ENCODE measurements around the gene IDE.

The IDE gene

GRCh38 chr10:92483539-92483938, 90.4 kb downstream of the IDE start:
- Histone ChIP-seq H3K79me2 (ENCODE audit: low read length) (no peaks in the 10 kb centered on the region), H3K4me1 (ENCODE audit: low read length) (no peaks in the 10 kb centered on the region), H3F3A (ENCODE audit: insufficient read depth, low read length) (no peaks in the 10 kb centered on the region), H3K4me2 (ENCODE audit: low read depth, low read length) (no peak overlapping the region), H3K9ac (ENCODE audit: low read length) (no peak overlapping the region), H3K9me2 (replicated peaks; ENCODE audit: insufficient read depth, low read length) (no peaks in the 10 kb centered on the region), H4K20me1 (ENCODE audit: insufficient read depth, low read length) (no peaks in the 10 kb centered on the region), H3K27ac (ENCODE audit: low read length) (no peak overlapping the region), H3K27me3 (replicated peaks; ENCODE audit: insufficient read depth, low read length) (no peaks in the 10 kb centered on the region), H3K36me3 (replicated peaks; ENCODE audit: insufficient read depth, low read length) (no peaks in the 10 kb centered on the region; the same call in 1 of the 2 replicates), H3K9me3 (replicated peaks; ENCODE audit: insufficient read depth, low read length) (no peaks in the 10 kb centered on the region), H3K4me3 (ENCODE audit: low read length) (no peak overlapping the region), H2AFZ (ENCODE audit: low read length) (no peak overlapping the region)
- no peak for DNase-seq
- TF ChIP-seq EZH2 (optimal IDR thresholded peaks at IDR 0.05; ENCODE audit: low read depth, low read length) = no peak
- TF ChIP-seq, protein P1, sequence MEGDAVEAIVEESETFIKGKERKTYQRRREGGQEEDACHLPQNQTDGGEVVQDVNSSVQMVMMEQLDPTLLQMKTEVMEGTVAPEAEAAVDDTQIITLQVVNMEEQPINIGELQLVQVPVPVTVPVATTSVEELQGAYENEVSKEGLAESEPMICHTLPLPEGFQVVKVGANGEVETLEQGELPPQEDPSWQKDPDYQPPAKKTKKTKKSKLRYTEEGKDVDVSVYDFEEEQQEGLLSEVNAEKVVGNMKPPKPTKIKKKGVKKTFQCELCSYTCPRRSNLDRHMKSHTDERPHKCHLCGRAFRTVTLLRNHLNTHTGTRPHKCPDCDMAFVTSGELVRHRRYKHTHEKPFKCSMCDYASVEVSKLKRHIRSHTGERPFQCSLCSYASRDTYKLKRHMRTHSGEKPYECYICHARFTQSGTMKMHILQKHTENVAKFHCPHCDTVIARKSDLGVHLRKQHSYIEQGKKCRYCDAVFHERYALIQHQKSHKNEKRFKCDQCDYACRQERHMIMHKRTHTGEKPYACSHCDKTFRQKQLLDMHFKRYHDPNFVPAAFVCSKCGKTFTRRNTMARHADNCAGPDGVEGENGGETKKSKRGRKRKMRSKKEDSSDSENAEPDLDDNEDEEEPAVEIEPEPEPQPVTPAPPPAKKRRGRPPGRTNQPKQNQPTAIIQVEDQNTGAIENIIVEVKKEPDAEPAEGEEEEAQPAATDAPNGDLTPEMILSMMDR (IDR thresholded peaks at IDR 0.05; ENCODE audit: low read length) = no peak

GRCh38 chr10:92480413-92480812, 93.5 kb downstream of the IDE start:
- Histone ChIP-seq H3K79me2 (ENCODE audit: low read length) (no peaks in the 10 kb centered on the region), H3K9ac (ENCODE audit: low read length) (no peak overlapping the region), H3K4me1 (ENCODE audit: low read length) (no peaks in the 10 kb centered on the region), H4K20me1 (ENCODE audit: insufficient read depth, low read length) (no peaks in the 10 kb centered on the region), H3K27me3 (replicated peaks; ENCODE audit: insufficient read depth, low read length) (no peaks in the 10 kb centered on the region), H2AFZ (ENCODE audit: low read length) (no peak overlapping the region), H3K9me2 (replicated peaks; ENCODE audit: insufficient read depth, low read length) (no peaks in the 10 kb centered on the region), H3K4me3 (ENCODE audit: low read length) (no peak overlapping the region), H3K36me3 (replicated peaks; ENCODE audit: insufficient read depth, low read length) (no peaks in the 10 kb centered on the region; the same call in 1 of the 2 replicates), H3K9me3 (replicated peaks; ENCODE audit: insufficient read depth, low read length) (no peaks in the 10 kb centered on the region), H3K27ac (ENCODE audit: low read length) (no peak overlapping the region), H3F3A (ENCODE audit: insufficient read depth, low read length) (no peaks in the 10 kb centered on the region), H3K4me2 (ENCODE audit: low read depth, low read length) (no peak overlapping the region)
- DNase-seq = no peak
- TF ChIP-seq EZH2phosphoT487 (IDR thresholded peaks at IDR 0.05; ENCODE audit: low read length) (no peak), EZH2 (optimal IDR thresholded peaks at IDR 0.05; ENCODE audit: low read depth, low read length) (no peak)
- TF ChIP-seq, protein P1 (IDR thresholded peaks at IDR 0.05; ENCODE audit: low read length) = no peak

DNA sequence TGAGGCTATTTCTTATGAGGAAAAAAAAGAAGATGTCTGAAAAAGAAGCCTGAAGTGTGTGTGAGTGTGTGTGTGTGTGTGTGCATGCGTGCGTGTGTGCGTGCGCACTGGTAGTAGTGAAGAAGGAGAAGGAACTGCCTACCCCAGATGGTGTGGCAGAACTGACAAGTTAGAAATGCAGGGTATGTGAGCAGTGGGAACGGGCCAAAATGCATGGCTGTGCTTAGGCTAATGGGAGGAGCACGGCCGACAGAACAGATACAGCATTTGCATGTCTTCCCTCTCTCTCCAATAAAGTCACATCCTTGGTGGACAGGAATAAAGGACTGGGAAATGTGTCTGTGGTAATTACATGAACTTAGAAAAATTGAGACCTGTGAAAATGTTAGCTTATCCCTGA, 94.3 kb downstream of the IDE start:
- H3K27ac ChIP-seq (ENCODE audit: low read length) = no peak overlapping the region
- H3K9me2 ChIP-seq (replicated peaks; ENCODE audit: insufficient read depth, low read length) = no peaks in the 10 kb centered on the region
- no peaks in the 10 kb centered on the region; the same call in 1 of the 2 replicates for H3K36me3 ChIP-seq (replicated peaks; ENCODE audit: insufficient read depth, low read length)
- no peaks in the 10 kb centered on the region for H3K9me3 ChIP-seq (replicated peaks; ENCODE audit: insufficient read depth, low read length)
- TF ChIP-seq EZH2phosphoT487 (IDR thresholded peaks at IDR 0.05; ENCODE audit: low read length) = no peak
- TF ChIP-seq, protein P1 (IDR thresholded peaks at IDR 0.05; ENCODE audit: low read length) = no peak
- TF ChIP-seq EZH2 (optimal IDR thresholded peaks at IDR 0.05; ENCODE audit: low read depth, low read length) = no peak
- DNase-seq = no peak
- no peak overlapping the region for H3K4me3 ChIP-seq (ENCODE audit: low read length)
- H2AFZ ChIP-seq (ENCODE audit: low read length) = no peak overlapping the region
- no peak overlapping the region for H3K9ac ChIP-seq (ENCODE audit: low read length)
- no peak overlapping the region for H3K4me2 ChIP-seq (ENCODE audit: low read depth, low read length)
- H4K20me1 ChIP-seq (ENCODE audit: insufficient read depth, low read length) = no peaks in the 10 kb centered on the region
- no peaks in the 10 kb centered on the region for H3K27me3 ChIP-seq (replicated peaks; ENCODE audit: insufficient read depth, low read length)
- no peaks in the 10 kb centered on the region for H3K4me1 ChIP-seq (ENCODE audit: low read length)
- no peaks in the 10 kb centered on the region for H3K79me2 ChIP-seq (ENCODE audit: low read length)
- H3F3A ChIP-seq (ENCODE audit: insufficient read depth, low read length) = no peaks in the 10 kb centered on the region
